ENCODE data around the gene SYMPK.

GRCh38 chr19:45860359-45861259 is 2.3 kb downstream of the SYMPK start:
- no peak for TF ChIP-seq POLR2AphosphoS5 (IDR thresholded peaks at IDR 0.05; ENCODE audit: borderline replicate concordance, low read depth, low read length)
- TF ChIP-seq EZH2 (IDR thresholded peaks at IDR 0.05), result no peak
- no peak for TF ChIP-seq FOXP2 (optimal IDR thresholded peaks at IDR 0.05; ENCODE audit: control extremely low read depth, extremely low read length, insufficient read depth)

All from SK-N-MC (cell line).